DND-41 (cell line): ENCODE results near the gene BNIPL.

Experiments used
- ATAC-seq: fragments of 200-7000 bp; cut with Tn5 transposase; 3 replicates; pipeline ENCODE4 v1.9.1; 2021; ENCODE audit warnings: low read depth; ENCODE audit not compliant: insufficient read depth
- DNase-seq: peaks from one replicate; pipeline ENCODE4 v3.0.0-alpha.2; 2020
- H2AFZ ChIP-seq: 2 replicates; pipeline ENCODE4 v1.6.0; 2012; ENCODE audit warnings: low read depth, low read length
- H3K27ac ChIP-seq: 2 replicates; pipeline ENCODE4 v1.5.1; 2012; ENCODE audit warnings: low read length, inconsistent platforms
- H3K27me3 ChIP-seq: fragments of 200-600 bp; sonication (generic); 2 replicates; pipeline ENCODE4 v1.6.0; 2012; ENCODE audit warnings: low read length, mild to moderate bottlenecking, inconsistent platforms; ENCODE audit not compliant: insufficient read depth, poor library complexity
- H3K36me3 ChIP-seq: 2 replicates; pipeline ENCODE4 v1.5.1; 2012; ENCODE audit warnings: low read length, inconsistent platforms; ENCODE audit not compliant: insufficient read depth
- H3K4me1 ChIP-seq: 2 replicates; pipeline ENCODE4 v1.5.1; 2012; ENCODE audit warnings: mild to moderate bottlenecking, low read length; ENCODE audit not compliant: insufficient read depth
- H3K4me2 ChIP-seq: 2 replicates; pipeline ENCODE4 v1.6.0; 2012; ENCODE audit warnings: mild to moderate bottlenecking, moderate library complexity, low read length, inconsistent platforms; ENCODE audit not compliant: insufficient read depth
- H3K4me3 ChIP-seq, 2 experiments: fragments of 200-600 bp in 1 of 2; shearing (Covaris generic) in 1 of 2; 2 replicates each; pipeline ENCODE4 v1.5.1; 2012 to 2016; ENCODE audit warnings: inconsistent platforms in 2 of 2, low read length in 2 of 2, mild to moderate bottlenecking in 2 of 2, low read depth in 1 of 2, moderate library complexity in 1 of 2
- H3K79me2 ChIP-seq: 2 replicates; pipeline ENCODE4 v1.6.0; 2012; ENCODE audit warnings: low read length, inconsistent platforms; ENCODE audit not compliant: insufficient read depth
- H3K9ac ChIP-seq: 2 replicates; pipeline ENCODE4 v1.6.0; 2012; ENCODE audit warnings: low read depth, mild to moderate bottlenecking, inconsistent platforms, low read length, moderate library complexity
- H3K9me3 ChIP-seq: 2 replicates; pipeline ENCODE4 v1.5.1; 2012; ENCODE audit warnings: low read length, moderate library complexity, mild to moderate bottlenecking, inconsistent platforms; ENCODE audit not compliant: insufficient read depth, severe bottlenecking
- H4K20me1 ChIP-seq: 2 replicates; pipeline ENCODE4 v1.6.0; 2012; ENCODE audit warnings: low read length; ENCODE audit not compliant: insufficient read depth
- CTCF ChIP-seq: IDR thresholded peaks from 2 replicates; pipeline ENCODE4 v1.5.1; 2012; ENCODE audit warnings: borderline replicate concordance, low read length, moderate library complexity, mild to moderate bottlenecking; ENCODE audit not compliant: poor library complexity, severe bottlenecking; ENCODE audit errors: extremely low read depth
- EZH2 ChIP-seq: IDR thresholded peaks from 3 replicates; pipeline ENCODE4 v1.6.1; 2012; ENCODE audit warnings: borderline replicate concordance, low read depth, mild to moderate bottlenecking, moderate library complexity, low read length, inconsistent platforms; ENCODE audit not compliant: severe bottlenecking

Gene BNIPL

GRCh38 chr1:150999926-151000325 lies 36.5 kb upstream of the BNIPL start:
- H3K4me3 ChIP-seq: no peak overlapping the region
- TF ChIP-seq EZH2 (no peak), CTCF (no peak)
- no peaks in the 10 kb centered on the region for H3K79me2 ChIP-seq
- no peaks in the 10 kb centered on the region for H4K20me1 ChIP-seq
- no peak overlapping the region for H3K9ac ChIP-seq
- H3K27ac ChIP-seq: no peak overlapping the region
- H3K9me3 ChIP-seq: no peaks in the 10 kb centered on the region
- no peak overlapping the region for H2AFZ ChIP-seq
- no peaks in the 10 kb centered on the region; the same call in 1 of the 2 replicates for H3K36me3 ChIP-seq
- DNase-seq (no peak), ATAC-seq (no peak)
- no peak overlapping the region for H3K4me2 ChIP-seq
- peaks cover 30% of the 10 kb centered on the region for H3K4me1 ChIP-seq
- no peaks in the 10 kb centered on the region for H3K27me3 ChIP-seq

GRCh38 chr1:151000408-151000807 lies 36.0 kb upstream of the BNIPL start:
- H4K20me1 ChIP-seq: no peaks in the 10 kb centered on the region
- no peak for ATAC-seq
- no peaks in the 10 kb centered on the region for H3K27me3 ChIP-seq
- H3K4me1 ChIP-seq: peaks cover 33% of the 10 kb centered on the region
- TF ChIP-seq CTCF (no peak), EZH2 (no peak)
- no peak for DNase-seq
- no peak overlapping the region for H2AFZ ChIP-seq
- no peaks in the 10 kb centered on the region; the same call in 1 of the 2 replicates for H3K36me3 ChIP-seq
- H3K27ac ChIP-seq: no peak overlapping the region
- no peak overlapping the region for H3K9ac ChIP-seq
- H3K79me2 ChIP-seq: no peaks in the 10 kb centered on the region
- no peaks in the 10 kb centered on the region for H3K9me3 ChIP-seq
- no peak overlapping the region for H3K4me3 ChIP-seq
- H3K4me2 ChIP-seq: no peak overlapping the region

- H3K4me1 ChIP-seq: peaks cover 38% of the 10 kb centered on the region
- H3K79me2 ChIP-seq: no peaks in the 10 kb centered on the region
- ATAC-seq (no peak), DNase-seq (no peak)
- TF ChIP-seq CTCF: no peak
- TF ChIP-seq EZH2: no peak
- H4K20me1 ChIP-seq: no peaks in the 10 kb centered on the region
- H3K27me3 ChIP-seq: no peaks in the 10 kb centered on the region
- no peak overlapping the region for H3K4me3 ChIP-seq
- H3K27ac ChIP-seq: no peak overlapping the region
- no peak overlapping the region for H3K9ac ChIP-seq
- H3K36me3 ChIP-seq: no peaks in the 10 kb centered on the region; the same call in 1 of the 2 replicates
- no peaks in the 10 kb centered on the region for H3K9me3 ChIP-seq
- no peak overlapping the region for H2AFZ ChIP-seq
- no peak overlapping the region for H3K4me2 ChIP-seq
Measured at GRCh38 chr1:151001602-151002001, 34.8 kb upstream of the BNIPL start.

- Histone ChIP-seq H3K79me2 (no peaks in the 10 kb centered on the region), H3K4me1 (peaks cover 43% of the 10 kb centered on the region), H3K36me3 (no peaks in the 10 kb centered on the region; the same call in 1 of the 2 replicates), H4K20me1 (no peaks in the 10 kb centered on the region), H3K9me3 (no peaks in the 10 kb centered on the region), H3K9ac (no peak overlapping the region), H3K4me3 (no peak overlapping the region), H3K4me2 (no peak overlapping the region), H3K27me3 (no peaks in the 10 kb centered on the region), H2AFZ (no peak overlapping the region), H3K27ac (no peak overlapping the region)
- no peak for DNase-seq
- TF ChIP-seq EZH2: no peak
- TF ChIP-seq CTCF: no peak
- ATAC-seq: no peak
Measured at GRCh38 chr1:151002051-151002450, 34.3 kb upstream of the BNIPL start.
